Memory B cell (primary cell): ENCODE results near the gene TMEM161A.
"Not testable (repeated sequence)": the region's sequence is repeated elsewhere in the genome, so short reads cannot be mapped to it uniquely, and the experiment has no call there.

ENCODE experiments used
- ATAC-seq: fragments of 150-1000 bp; cut with Tn5 transposase; 2 replicates; pipeline ENCODE4 v1.10.0; 2021; ENCODE audit warnings: low read depth, mild to moderate bottlenecking, moderate library complexity
- DNase-seq, 2 donors: peaks; one replicate each; pipeline ENCODE4 v3.0.0; 2022; ENCODE audit warnings: low spot score in 2 of 2
- H3K27ac Mint-ChIP-seq: one replicate; pipeline ENCODE4 v1.8.0; 2022; ENCODE audit warnings: mild to moderate bottlenecking, moderate library complexity, mixed read lengths
- H3K27me3 Mint-ChIP-seq: one replicate; pipeline ENCODE4 v1.8.0; 2022; ENCODE audit warnings: mixed read lengths
- H3K36me3 Mint-ChIP-seq: one replicate; pipeline ENCODE4 v1.8.0; 2022; ENCODE audit warnings: mild to moderate bottlenecking, mixed read lengths
- H3K4me1 Mint-ChIP-seq: one replicate; pipeline ENCODE4 v1.8.0; 2022; ENCODE audit warnings: mixed read lengths
- H3K4me3 Mint-ChIP-seq: one replicate; pipeline ENCODE4 v1.8.0; 2022; ENCODE audit warnings: mild to moderate bottlenecking, moderate library complexity, mixed read lengths
- H3K9me3 Mint-ChIP-seq: one replicate; pipeline ENCODE4 v1.8.0; 2022; ENCODE audit warnings: mixed read lengths

TMEM161A gene

DNA sequence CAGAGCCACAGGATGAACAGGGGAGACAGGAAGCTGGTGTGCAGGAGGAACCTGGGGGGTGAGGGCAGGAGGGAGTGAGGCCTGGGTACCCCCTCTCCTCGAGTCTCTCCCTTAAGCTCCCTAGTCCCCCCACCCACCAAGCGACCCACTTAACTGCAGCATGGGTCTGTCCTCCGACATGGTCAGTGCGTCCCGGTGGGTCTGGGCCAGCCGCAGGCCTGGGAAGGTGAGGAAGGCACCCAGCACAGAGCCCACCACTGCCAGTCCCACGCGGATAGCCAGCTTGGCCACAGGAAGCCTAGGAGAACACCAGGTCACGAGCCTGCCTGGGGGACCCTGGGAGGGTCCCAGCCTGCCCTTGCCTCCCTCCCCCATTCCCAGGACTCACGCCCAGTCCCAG lies 16.9 kb downstream of the TMEM161A start:
- DNase-seq (no peak), ATAC-seq (no peak)
- Mint-ChIP-seq H3K36me3 (peaks cover 27% of the 10 kb centered on the region), H3K9me3 (peaks cover 7% of the 10 kb centered on the region), H3K4me3 (no peak overlapping the region), H3K4me1 (no peaks in the 10 kb centered on the region), H3K27me3 (no peaks in the 10 kb centered on the region), H3K27ac (no peak overlapping the region)

DNA sequence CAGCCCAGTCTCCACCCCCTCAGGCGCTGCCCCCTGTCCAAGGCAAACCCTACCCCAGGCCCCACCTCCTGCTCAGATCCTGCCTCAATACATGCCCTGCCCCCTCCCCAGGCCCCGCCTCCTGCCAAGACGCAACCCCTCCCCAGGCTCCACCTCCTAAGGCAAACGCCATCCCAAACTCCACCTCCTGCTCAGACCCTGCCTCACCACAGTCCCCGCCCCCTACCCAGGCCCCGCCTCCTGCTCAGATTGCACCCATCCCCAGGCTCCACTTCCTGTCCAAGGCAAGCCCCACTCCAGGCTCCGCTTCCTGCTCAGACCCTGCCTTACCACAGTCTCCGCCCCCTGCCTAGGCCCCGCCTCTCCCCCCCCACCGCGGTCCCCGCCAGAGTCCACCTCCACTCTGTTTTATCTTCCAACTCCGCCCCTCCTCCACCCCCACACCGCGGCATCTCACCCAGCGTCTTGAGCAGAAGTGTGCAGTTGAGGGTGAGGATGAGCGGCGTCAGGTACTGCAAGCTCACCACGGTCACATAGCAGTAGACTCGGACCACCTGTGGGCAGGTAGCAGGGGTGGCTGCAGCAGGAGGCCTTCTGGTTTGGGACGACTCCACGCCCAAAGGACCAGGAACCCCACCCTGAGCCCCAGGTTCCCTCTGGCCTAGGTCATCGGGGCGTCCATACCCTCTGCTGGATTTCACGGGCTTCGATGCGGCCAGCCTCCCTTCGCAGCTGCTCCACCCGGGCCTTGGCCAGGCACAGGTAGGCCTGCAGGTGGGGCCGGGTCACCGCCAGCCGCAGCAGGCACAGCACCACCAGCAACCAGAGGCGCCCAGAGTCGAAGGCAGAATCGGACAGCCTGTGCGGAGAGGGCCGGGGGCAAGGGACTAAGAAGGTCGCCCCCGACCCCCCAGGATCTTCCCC lies 17.7 kb downstream of the TMEM161A start:
- Mint-ChIP-seq H3K27me3 (no peaks in the 10 kb centered on the region), H3K9me3 (peaks cover 7% of the 10 kb centered on the region), H3K4me1 (no peaks in the 10 kb centered on the region), H3K36me3 (peaks cover 25% of the 10 kb centered on the region), H3K4me3 (no peak overlapping the region), H3K27ac (no peak overlapping the region)
- no peak for DNase-seq
- no peak for ATAC-seq

DNA sequence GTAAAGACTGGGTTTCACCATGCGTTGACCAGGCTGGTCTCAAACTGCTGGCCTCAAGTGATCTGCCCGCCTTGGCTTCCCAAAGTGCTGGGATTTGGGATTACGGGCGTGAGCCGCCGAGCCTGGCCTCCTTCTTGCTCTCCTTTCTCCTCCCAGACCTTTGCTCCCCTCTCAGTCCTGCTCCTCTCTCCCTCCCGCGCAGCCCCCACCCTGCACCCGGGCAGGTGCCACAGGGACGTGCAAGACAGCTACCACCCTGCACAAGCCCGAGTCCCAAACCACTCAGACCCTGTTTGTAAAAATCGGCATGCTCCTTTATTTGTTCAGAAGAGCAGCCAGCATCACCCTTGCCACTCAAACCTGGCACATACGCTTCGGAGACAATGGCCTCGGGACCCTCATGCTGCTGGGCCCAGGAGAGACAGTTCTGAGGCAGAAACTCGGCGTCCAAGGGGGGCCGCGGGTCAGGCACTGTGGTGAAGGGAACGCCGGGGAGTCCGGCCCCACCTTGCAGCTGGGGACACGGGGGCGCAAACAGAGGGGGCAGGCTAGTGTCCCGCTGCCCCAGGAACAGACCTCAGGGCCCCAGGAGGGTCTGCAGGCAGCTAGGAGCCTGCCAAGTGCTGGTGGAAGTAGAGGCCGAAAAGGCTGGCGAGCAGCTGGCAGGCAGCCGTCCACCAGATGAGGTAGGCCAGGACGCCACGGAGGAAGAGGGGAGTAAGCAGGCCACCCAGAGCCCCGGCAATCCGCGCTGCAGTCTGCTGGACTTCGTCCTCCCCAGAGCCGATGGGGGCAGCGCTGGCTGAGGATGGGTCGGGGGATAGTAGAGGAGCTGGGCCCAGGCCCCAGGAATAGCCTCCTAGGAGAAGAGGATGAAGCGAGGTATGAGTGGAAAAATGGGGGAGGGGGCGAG lies 18.7 kb downstream of the TMEM161A start:
- Mint-ChIP-seq H3K36me3 (peaks cover 25% of the 10 kb centered on the region), H3K4me1 (no peaks in the 10 kb centered on the region), H3K4me3 (no peak overlapping the region), H3K27me3 (no peaks in the 10 kb centered on the region), H3K27ac (no peak overlapping the region), H3K9me3 (peaks cover 7% of the 10 kb centered on the region)
- DNase-seq: no peak
- ATAC-seq: no peak

DNA sequence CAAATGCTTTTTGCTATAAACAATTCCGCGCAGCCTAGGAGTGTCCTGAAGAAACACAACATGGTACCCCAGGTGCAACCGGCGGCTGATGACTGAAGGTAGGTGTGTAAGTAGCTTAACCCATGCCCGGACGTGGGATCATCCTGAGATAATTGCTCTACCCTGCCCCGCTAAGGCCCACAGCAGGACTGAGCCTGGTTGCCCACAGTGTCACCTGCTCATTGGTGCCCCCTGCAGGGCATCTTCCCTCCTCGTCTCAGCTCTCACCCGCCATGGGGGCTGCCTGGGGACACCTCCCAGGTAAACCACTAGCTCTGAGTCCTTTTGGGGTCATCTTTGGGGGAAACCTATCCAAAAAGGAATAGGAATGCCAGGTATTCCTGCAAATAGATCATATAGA lies 22.3 kb downstream of the TMEM161A start:
- Mint-ChIP-seq H3K4me1 (peaks cover 10% of the 10 kb centered on the region), H3K36me3 (peaks cover 8% of the 10 kb centered on the region), H3K9me3 (no peaks in the 10 kb centered on the region), H3K4me3 (no peak overlapping the region), H3K27me3 (no peaks in the 10 kb centered on the region), H3K27ac (no peak overlapping the region)
- ATAC-seq (peak; percentile 75), DNase-seq (peak; percentile 47 to 54)

DNA sequence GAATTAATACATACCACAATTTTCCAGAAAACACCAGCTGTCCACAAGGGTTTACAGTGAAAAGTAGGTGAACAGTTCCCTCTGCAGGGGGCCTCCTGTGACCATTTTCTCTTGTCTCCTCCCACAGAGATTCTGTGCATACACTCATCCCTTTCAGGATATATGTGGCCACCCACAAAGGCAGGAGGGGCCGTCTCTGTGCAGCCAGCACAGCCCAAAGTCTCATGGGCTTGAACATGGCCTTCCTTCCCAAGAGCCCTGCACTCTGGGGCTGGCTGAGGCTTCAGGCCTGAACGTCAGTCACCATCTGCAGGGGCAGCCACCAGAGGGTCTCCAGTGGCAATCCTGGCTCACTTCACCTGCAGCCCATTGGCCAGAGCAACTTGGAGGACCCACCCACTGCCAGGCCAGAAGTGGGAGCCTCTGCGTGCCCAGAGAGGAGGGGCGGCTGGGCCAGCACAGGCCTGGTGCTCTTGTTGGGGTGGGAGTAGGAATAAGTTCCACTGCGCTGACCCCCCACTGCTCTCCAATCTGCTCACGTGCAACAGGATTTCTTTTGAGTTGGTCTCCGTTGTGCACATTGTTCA lies 25.1 kb downstream of the TMEM161A start:
- Mint-ChIP-seq H3K27me3 (no peaks in the 10 kb centered on the region), H3K27ac (peak overlapping the region; percentile 43)
- no peak for ATAC-seq

DNA sequence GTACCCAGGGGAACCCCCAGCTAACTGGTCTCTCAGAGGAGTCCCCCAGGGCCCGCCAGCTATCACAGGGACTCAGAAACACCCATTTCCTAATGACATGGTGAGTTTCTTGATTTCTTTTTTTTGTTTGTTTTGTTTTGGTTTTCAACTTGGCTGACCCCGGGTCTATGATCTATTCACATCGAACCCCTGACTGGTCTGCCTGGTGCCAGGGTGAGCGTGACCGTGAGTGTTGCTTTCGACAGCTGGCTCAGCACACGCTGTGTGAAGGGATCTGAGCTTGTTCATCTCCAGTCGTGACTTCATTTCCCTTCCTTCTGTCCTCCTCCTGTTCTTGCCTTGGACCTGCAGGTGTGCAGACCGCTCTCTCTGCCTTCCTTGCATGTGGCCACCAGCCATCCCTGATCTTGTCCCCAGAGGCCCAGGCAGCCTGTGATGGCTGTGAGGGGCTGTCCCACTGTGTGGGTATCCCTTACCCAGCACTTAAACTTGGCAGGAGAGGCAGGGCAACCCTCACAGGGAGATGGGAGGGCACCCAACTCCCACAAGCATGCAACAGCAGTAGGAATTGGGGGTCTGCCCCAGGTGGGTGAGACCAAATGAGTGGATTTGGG lies 26.2 kb downstream of the TMEM161A start:
- no peaks in the 10 kb centered on the region for H3K27me3 Mint-ChIP-seq
- no peak overlapping the region for H3K4me3 Mint-ChIP-seq
- peaks cover 10% of the 10 kb centered on the region for H3K4me1 Mint-ChIP-seq
- peaks cover 5% of the 10 kb centered on the region for H3K36me3 Mint-ChIP-seq
- no peak for ATAC-seq
- no peaks in the 10 kb centered on the region for H3K9me3 Mint-ChIP-seq
- no peak for DNase-seq
- H3K27ac Mint-ChIP-seq: peak overlapping the region; percentile 21

More for the DNA sequence above, 25.1 kb downstream of the TMEM161A start:
- Mint-ChIP-seq H3K4me3 (no peak overlapping the region), H3K4me1 (peaks cover 10% of the 10 kb centered on the region), H3K9me3 (no peaks in the 10 kb centered on the region), H3K36me3 (no peaks in the 10 kb centered on the region)
- no peak for DNase-seq

DNA sequence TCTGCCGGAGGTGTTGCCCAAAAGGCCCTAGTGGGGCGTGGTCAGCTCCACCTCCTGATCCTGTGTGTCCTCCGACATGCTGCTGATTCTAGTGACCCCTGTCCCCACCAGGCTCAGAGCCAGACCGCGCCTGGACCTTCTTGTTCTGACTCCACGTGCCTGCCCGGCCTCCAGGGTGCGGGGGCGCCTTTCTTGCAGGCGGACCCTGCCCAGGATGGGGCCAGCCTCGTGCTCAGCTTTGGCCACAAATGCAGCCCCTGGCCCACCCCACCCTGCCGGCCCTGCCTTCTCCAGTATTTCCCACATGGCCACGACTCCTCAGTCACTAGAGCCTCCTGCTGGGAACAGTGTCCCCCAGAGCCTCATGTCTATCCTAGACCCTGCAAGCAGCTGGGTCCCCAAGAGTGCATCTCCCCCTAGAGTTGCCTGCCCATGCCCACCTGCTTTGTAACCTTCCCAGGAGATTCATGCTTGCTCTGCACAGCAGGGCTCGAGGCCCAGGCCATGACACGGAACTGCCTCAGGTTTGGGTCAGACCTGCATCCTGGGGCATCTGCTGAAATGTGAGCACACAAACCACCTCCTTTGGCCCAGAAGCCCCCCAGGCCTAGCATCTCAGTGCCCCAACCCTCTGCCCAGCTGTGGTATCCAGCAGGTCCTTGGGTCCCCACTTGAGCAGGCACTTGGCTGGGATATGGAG lies 27.0 kb downstream of the TMEM161A start:
- Mint-ChIP-seq H3K4me1 (peaks cover 10% of the 10 kb centered on the region), H3K4me3 (peak overlapping the region; percentile 11), H3K9me3 (no peaks in the 10 kb centered on the region), H3K27me3 (no peaks in the 10 kb centered on the region), H3K36me3 (peaks cover 6% of the 10 kb centered on the region), H3K27ac (no peak overlapping the region)
- ATAC-seq: no peak
- no peak for DNase-seq

DNA sequence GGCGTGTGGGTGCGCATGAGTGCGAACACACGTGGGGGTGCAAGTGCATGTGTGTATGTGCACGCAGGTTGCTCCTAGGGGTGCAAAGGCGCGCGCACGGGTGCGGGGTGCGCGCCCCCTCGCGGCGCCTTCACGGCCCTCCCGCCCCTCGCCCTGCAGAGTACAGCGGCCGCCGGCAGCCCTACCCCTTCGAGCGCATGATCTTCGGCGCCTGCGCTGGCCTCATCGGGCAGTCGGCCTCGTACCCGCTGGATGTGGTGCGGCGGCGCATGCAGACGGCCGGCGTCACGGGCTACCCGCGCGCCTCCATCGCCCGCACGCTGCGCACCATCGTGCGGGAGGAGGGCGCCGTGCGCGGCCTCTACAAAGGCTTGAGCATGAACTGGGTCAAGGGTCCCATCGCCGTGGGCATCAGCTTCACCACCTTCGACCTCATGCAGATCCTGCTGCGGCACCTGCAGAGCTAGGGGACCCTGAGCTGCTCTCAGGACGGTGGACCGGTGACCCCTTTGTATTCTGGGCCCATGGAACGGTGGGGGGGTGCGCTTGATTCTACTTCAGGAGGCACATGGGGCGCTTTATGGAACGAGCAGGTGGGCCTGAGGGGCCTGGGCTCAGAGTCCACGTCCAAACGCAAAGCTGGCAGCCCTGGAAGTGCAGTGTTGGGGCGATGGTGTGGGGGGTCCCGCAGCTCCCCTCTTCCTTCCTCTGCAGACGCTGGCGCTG lies 27.7 kb downstream of the TMEM161A start:
- Mint-ChIP-seq H3K4me1 (peaks cover 12% of the 10 kb centered on the region), H3K4me3 (peak overlapping the region; percentile 11), H3K36me3 (peaks cover 11% of the 10 kb centered on the region), H3K9me3 (no peaks in the 10 kb centered on the region), H3K27ac (no peak overlapping the region), H3K27me3 (no peaks in the 10 kb centered on the region)
- DNase-seq (no peak), ATAC-seq (peak; percentile 69)

DNA sequence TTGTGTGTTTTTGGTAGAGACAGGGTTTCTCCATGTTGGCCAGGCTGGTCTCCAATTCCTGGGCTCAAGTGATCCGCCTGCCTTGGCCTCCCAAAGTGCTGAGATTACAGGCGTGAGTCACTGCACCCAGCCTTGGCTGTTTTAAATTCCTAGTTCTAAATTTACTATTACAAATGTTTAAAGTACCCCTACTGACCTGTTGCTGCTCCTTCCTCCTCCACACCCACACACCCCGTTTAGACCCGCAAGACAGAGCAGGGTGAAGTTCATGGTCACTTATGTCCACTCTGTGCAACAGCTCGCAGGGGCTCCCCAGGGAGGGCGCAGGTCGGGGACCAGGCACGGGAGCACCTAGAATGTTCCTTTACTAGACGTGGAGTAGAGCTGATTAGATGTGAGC lies 28.7 kb downstream of the TMEM161A start:
- H3K4me3 Mint-ChIP-seq: no peak overlapping the region
- ATAC-seq (no peak), DNase-seq (no peak)
- H3K4me1 Mint-ChIP-seq: peaks cover 12% of the 10 kb centered on the region
- peaks cover 11% of the 10 kb centered on the region for H3K36me3 Mint-ChIP-seq
- H3K27me3 Mint-ChIP-seq: no peaks in the 10 kb centered on the region
- no peaks in the 10 kb centered on the region for H3K9me3 Mint-ChIP-seq
- H3K27ac Mint-ChIP-seq: no peak overlapping the region

DNA sequence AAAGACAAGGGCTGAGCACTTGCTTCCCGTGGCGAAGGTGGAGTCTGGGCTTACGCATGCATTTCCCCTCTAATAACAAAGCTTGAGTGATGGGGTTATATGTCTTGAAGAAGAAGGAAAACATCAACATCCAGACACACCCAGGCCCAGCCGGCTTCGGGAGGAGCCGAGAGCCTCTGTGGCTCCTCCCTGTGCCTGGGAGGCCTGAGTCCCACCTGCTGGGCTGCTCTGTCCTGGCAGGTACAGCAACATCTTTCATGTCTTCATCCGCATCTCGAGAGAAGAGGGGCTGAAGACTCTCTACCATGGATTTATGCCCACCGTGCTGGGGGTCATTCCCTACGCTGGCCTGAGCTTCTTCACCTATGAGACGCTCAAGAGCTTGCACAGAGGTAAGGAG lies 30.6 kb downstream of the TMEM161A start:
- no peak overlapping the region for H3K27ac Mint-ChIP-seq
- no peaks in the 10 kb centered on the region for H3K27me3 Mint-ChIP-seq
- ATAC-seq (no peak), DNase-seq (no peak)
- H3K4me1 Mint-ChIP-seq: peaks cover 9% of the 10 kb centered on the region
- H3K36me3 Mint-ChIP-seq: peaks cover 11% of the 10 kb centered on the region
- H3K4me3 Mint-ChIP-seq: no peak overlapping the region
- no peaks in the 10 kb centered on the region for H3K9me3 Mint-ChIP-seq

DNA sequence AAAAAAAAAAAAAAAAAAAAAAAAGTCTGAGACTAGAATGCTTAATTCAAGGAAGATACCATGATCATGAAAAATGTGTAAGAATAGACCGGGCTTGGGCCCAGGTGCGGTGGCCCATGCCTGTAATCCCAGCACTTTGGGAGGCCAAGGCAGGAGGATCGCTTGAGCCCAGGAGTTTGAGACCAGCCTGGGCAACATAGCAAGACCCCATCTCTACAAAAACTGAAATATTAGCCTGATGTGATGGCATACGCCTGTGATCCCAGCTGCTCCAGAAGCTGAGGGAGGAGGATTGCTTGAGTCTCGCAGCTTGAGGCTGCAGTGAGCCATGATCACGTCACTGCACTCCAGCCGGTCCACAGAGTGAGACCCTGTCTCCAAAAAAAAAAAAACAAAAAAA lies 31.3 kb downstream of the TMEM161A start:
- not testable (repeated sequence) for H3K4me3 Mint-ChIP-seq, ATAC-seq, H3K27ac Mint-ChIP-seq, H3K4me1 Mint-ChIP-seq, H3K9me3 Mint-ChIP-seq, DNase-seq, H3K27me3 Mint-ChIP-seq
- peaks cover 11% of the 10 kb centered on the region for H3K36me3 Mint-ChIP-seq

DNA sequence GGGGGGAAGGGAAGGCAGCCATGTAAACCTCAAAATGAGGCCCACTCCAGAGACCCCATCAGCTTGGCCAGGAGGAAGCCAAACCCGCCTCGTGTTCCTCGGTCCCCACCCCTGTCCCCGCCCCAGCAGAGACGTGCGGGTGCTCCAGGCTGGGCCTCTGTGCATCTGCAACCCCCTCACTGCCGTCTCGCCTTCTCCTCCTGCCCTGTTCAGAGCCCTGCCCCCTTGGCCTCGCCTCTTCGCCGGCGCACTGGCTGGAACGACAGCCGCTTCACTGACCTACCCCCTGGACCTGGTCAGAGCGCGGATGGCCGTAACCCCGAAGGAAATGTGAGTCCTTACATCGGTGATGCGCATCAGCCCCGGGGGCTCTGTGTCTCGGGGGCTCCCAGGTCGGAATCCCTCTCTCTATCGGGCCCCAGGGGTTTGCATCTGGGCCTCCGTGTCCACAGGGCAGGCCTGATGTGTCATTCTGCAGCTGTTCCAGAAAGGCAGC lies 32.2 kb downstream of the TMEM161A start:
- DNase-seq (no peak), ATAC-seq (no peak)
- Mint-ChIP-seq H3K4me1 (peaks cover 3% of the 10 kb centered on the region), H3K27ac (peak overlapping the region; percentile 38), H3K36me3 (peaks cover 11% of the 10 kb centered on the region), H3K9me3 (no peaks in the 10 kb centered on the region), H3K27me3 (no peaks in the 10 kb centered on the region), H3K4me3 (peak overlapping the region; percentile 69)
